ENCODE measurements around the gene DMTF1. TPM values are rescaled to one million over a fixed set of nuclear protein-coding genes. Genes with fewer than 3 reads are reported as not detected.
"Not testable (repeated sequence)": the region's sequence is repeated elsewhere in the genome, so short reads cannot be mapped to it uniquely, and the experiment has no call there.

The DMTF1 gene
- total and polyA plus RNA-seq, 10 donors: 23.2 to 190 (median 119) TPM

DNA sequence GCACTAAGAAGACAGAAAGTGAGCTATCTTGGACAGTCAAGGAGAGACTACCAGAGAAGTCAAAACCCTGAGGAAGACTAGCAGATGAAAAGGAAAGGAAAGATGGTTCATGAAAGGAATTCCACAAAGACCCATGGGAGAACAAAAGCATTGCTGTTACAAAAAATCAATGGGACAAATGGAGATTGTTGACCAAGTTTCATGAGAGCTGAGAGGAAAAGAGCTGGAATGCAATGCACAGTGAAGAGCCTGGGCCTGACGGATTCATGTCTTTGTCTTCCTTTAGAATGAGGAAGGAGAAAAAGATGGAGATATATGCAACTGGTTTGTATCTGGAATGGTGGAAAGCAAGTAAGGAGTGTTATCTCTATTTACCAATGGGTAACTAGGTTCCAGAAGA lies 50.0 kb downstream of the DMTF1 start:
- no peak overlapping the region for H3K27ac ChIP-seq
- H3K4me3 ChIP-seq: no peak overlapping the region
- H3K4me1 ChIP-seq: peaks cover 7 to 49% (median 25%) of the 10 kb centered on the region in 6 donors
- intact Hi-C loops (cut with DNase I; ENCODE audit: low total_unique reads): no loop called here
- 87 to 96% (median 94%) methylated on average over 1 of the region's 1 CpG for WGBS, 5 donors
- H3K9me3 ChIP-seq: peaks cover 5 to 43% (median 39%) of the 10 kb centered on the region in 8 donors
- no peak for DNase-seq
- TF ChIP-seq POLR2AphosphoS5 (IDR thresholded peaks at IDR 0.05) (no peak), POLR2A (IDR thresholded peaks at IDR 0.05) (no peak)
- TF ChIP-seq, protein P1, sequence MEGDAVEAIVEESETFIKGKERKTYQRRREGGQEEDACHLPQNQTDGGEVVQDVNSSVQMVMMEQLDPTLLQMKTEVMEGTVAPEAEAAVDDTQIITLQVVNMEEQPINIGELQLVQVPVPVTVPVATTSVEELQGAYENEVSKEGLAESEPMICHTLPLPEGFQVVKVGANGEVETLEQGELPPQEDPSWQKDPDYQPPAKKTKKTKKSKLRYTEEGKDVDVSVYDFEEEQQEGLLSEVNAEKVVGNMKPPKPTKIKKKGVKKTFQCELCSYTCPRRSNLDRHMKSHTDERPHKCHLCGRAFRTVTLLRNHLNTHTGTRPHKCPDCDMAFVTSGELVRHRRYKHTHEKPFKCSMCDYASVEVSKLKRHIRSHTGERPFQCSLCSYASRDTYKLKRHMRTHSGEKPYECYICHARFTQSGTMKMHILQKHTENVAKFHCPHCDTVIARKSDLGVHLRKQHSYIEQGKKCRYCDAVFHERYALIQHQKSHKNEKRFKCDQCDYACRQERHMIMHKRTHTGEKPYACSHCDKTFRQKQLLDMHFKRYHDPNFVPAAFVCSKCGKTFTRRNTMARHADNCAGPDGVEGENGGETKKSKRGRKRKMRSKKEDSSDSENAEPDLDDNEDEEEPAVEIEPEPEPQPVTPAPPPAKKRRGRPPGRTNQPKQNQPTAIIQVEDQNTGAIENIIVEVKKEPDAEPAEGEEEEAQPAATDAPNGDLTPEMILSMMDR (IDR thresholded peaks at IDR 0.05 in 8 of 11, conservative IDR thresholded peaks at IDR 0.05 in 3 of 11): no peak
- peaks cover 0 to 85% (median 24%) of the 10 kb centered on the region in 6 donors for H3K36me3 ChIP-seq
- H3K27me3 ChIP-seq (replicated peaks in 1 of 7): no peaks in the 10 kb centered on the region

- peaks cover 7 to 49% (median 26%) of the 10 kb centered on the region in 6 donors for H3K4me1 ChIP-seq
- no peak for TF ChIP-seq POLR2AphosphoS5 (IDR thresholded peaks at IDR 0.05)
- no peak for TF ChIP-seq POLR2A (IDR thresholded peaks at IDR 0.05)
- TF ChIP-seq, protein P1 (IDR thresholded peaks at IDR 0.05 in 8 of 11, conservative IDR thresholded peaks at IDR 0.05 in 3 of 11): no peak
- WGBS, 5 donors: 94 to 97% (median 96%) methylated on average over 2 of the region's 2 CpGs
- H3K4me3 ChIP-seq: no peak overlapping the region
- no peak for DNase-seq
- H3K27ac ChIP-seq: no peak overlapping the region
- intact Hi-C loops (cut with DNase I; ENCODE audit: low total_unique reads): no loop called here
- H3K36me3 ChIP-seq: peaks cover 0 to 82% (median 19%) of the 10 kb centered on the region in 6 donors
- no peaks in the 10 kb centered on the region for H3K27me3 ChIP-seq (replicated peaks in 1 of 7)
- H3K9me3 ChIP-seq: peaks cover 5 to 43% (median 39%) of the 10 kb centered on the region in 8 donors
Measured at GRCh38 chr7:87202705-87203104, 50.5 kb downstream of the DMTF1 start.

- peaks cover 5 to 43% (median 39%) of the 10 kb centered on the region in 8 donors for H3K9me3 ChIP-seq
- H3K27ac ChIP-seq; DNase-seq; H3K4me3 ChIP-seq; intact Hi-C loops (cut with DNase I; ENCODE audit: low total_unique reads); H3K27me3 ChIP-seq (replicated peaks in 1 of 7): not testable (repeated sequence)
- peaks cover 7 to 52% (median 32%) of the 10 kb centered on the region in 6 donors for H3K4me1 ChIP-seq
- H3K36me3 ChIP-seq: peaks cover 0 to 81% (median 10%) of the 10 kb centered on the region in 6 donors
- 74 to 85% (median 76%) methylated on average over 4 of the region's 4 CpGs for WGBS, 5 donors
Measured at GRCh38 chr7:87203929-87204328, 51.7 kb downstream of the DMTF1 start.

GRCh38 chr7:87204933-87205332 lies 52.7 kb downstream of the DMTF1 start:
- Histone ChIP-seq H3K27ac (no peak overlapping the region), H3K4me1 (peaks cover 0 to 52% (median 27%) of the 10 kb centered on the region in 6 donors), H3K4me3 (no peak overlapping the region), H3K27me3 (replicated peaks in 1 of 7) (no peaks in the 10 kb centered on the region), H3K36me3 (peaks cover 0 to 73% (median 10%) of the 10 kb centered on the region in 6 donors), H3K9me3 (peaks cover 5 to 43% (median 39%) of the 10 kb centered on the region in 8 donors)
- WGBS, 5 donors: 63 to 85% (median 65%) methylated on average over 3 of the region's 3 CpGs
- TF ChIP-seq, protein P1 (IDR thresholded peaks at IDR 0.05 in 8 of 11, conservative IDR thresholded peaks at IDR 0.05 in 3 of 11): no peak
- TF ChIP-seq POLR2AphosphoS5 (IDR thresholded peaks at IDR 0.05) (no peak), POLR2A (IDR thresholded peaks at IDR 0.05) (no peak)
- no peak for DNase-seq
- intact Hi-C loops (cut with DNase I; ENCODE audit: low total_unique reads): no loop called here

DNA sequence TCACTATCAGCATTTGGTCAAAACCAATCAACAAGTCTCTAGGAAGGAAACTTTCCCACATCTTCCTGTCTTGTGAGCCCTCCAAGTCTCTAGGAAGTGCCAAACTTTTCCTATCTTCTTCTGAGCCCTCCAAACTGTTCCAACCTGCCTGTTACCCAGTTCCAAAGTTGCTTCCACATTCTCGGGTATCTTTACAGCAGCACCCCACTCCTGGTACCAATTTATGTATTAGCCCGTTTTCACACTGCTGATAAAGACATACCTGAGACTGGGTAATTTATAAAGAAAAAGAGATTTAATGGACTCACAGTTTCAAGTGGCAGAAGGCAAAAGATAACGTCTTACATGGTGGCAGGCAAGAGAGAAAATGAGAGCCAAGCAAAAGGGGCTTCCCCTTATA lies 53.4 kb downstream of the DMTF1 start:
- 86 to 94% (median 90%) methylated on average over 3 of the region's 3 CpGs for WGBS, 5 donors
- H3K27ac ChIP-seq; H3K4me3 ChIP-seq; H3K27me3 ChIP-seq (replicated peaks in 1 of 7); intact Hi-C loops (cut with DNase I; ENCODE audit: low total_unique reads); DNase-seq: not testable (repeated sequence)
- peaks cover 4 to 52% (median 31%) of the 10 kb centered on the region in 6 donors for H3K4me1 ChIP-seq
- H3K36me3 ChIP-seq: peaks cover 0 to 71% (median 10%) of the 10 kb centered on the region in 6 donors
- H3K9me3 ChIP-seq: peaks cover 5 to 43% (median 39%) of the 10 kb centered on the region in 8 donors
